HG02623 (cell line): ENCODE data around the gene CFAP61.
A peak's percentile ranks its signal among the peaks of the same experiment; 100 is the strongest.
"Not testable (repeated sequence)": the region's sequence is repeated elsewhere in the genome, so short reads cannot be mapped to it uniquely, and the experiment has no call there.

Source experiments
- ATAC-seq: cut with Tn5 transposase; IDR thresholded peaks from one replicate; pipeline ENCODE4 v1.9.1; 2021; ENCODE audit warnings: moderate library complexity; ENCODE audit not compliant: unreplicated experiment

Gene CFAP61

DNA sequence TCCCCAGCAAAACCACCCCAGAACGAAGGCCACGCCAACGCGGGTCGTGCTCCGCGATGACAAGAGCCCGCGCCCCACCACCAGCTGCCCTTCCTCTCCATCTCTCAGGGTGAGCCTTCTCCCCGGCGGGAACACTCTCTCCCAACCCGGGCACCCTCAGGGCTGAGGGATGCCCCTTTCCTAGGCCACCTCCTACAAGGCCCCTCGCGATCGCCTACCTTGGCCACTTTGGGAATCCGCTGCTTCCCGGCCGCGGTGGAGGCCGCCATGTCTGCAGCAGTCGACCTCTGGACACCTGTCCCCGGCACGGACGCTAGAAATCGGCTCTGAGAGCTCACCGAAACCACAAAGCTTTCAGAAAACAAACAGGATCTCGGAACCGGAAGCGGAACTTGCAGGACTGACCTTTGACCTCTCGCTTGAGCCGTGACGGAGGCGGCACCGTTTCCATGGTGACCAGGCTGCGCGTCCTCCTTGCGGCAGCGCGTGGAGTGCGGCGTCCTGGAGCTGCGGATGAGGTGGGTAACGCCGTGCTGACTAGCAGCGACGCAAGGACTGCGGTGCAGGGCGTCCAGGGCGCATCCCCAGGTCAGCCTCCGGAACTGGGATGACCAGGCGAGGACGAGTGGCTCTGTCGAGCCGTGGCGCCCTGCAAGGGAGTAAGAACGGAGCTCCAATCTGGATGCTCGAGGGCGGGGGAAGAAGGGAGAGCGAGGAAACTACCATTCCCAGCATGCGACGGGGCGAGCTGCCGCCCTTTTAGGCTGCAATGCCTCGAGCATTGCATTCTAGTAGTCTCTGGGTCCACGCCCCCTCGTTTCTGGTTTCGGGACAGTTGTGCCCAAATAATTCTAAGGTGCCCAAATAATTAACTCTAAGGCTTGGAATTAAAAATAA, at the start of gene CFAP61, which contains the start of gene CRNKL1:
Gene CFAP61 (plus strand): TSS at position 459 of the 897 bp plus-strand sequence. CDS start 4,122 bp downstream, outside the sequence.
Gene CRNKL1 (minus strand): TSS at position 393 of the 897 bp plus-strand sequence. CDS start 124 bp downstream, at position 269.
- ATAC-seq: peak; percentile 93

- ATAC-seq: no peak
These were observed 49.0 kb upstream of the CFAP61 start for GRCh38 chr20:20003031-20003954.

GRCh38 chr20:20003955-20004322, 48.4 kb upstream of the CFAP61 start:
- not testable (repeated sequence) for ATAC-seq

DNA sequence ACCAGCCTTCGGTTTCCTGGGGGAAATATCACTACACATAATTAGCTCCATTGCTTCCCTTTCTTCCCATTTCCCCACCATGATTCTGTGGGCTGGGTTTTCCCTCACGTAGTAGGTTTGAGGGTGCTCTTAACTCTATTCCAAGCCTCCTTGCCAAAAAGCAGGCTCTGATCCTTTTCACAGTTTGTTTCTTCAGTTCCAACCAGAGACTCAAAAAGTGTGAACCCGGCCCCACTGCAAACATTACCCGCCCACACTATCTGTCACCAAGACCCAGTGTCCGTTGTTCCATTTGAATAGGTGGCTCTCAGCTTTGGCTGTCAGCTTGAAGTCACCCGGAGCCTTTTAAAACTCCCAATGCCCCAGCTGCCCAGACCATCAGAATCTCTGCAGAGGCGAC, 47.0 kb upstream of the CFAP61 start:
- ATAC-seq: no peak

DNA sequence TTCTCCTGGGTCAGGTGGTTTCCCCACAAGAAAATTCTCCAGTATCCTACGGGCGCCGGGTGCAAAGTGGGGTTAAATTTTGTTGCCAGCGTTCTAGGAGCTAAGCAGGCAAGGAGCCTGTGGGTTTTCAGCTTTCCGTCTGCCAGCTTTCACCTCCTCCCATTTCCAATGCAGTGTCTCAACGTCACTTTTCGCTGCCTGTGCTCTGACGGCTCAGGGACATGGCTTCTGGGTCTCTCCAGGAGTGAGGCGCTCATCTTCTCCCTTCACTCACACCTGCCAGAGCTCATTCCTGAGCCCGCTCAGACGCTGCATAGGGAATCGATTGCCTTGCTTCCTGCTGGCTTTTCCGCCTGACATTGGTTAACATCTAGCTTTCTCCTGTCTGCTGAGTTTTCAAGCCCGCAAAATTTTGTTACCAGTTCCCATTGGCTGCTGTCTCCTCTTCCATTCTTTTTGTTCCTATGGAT, 42.5 kb upstream of the CFAP61 start:
- no peak for ATAC-seq

- no peak for ATAC-seq
These were observed 41.5 kb upstream of the CFAP61 start for GRCh38 chr20:20010639-20011500.

DNA sequence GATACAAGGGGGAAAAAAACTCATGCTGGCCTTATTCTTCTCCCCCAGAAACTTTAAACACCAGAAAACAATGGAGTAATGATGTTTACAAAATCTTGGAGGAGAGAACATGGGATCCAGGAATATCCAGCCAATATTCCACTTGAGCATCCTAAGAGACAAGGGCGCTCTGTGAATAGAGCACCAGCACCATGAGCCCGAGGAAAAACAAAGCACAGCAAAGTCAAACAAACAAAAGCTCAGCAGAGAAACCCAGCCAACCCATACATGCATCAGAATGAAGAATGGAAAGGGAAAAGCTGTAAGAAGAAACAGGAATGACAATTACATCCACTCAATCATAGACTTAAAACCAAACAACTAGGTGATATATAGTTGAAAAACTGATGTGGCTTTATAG, 39.8 kb upstream of the CFAP61 start:
- ATAC-seq: no peak

GRCh38 chr20:20014659-20015058, 37.7 kb upstream of the CFAP61 start:
- no peak for ATAC-seq

DNA sequence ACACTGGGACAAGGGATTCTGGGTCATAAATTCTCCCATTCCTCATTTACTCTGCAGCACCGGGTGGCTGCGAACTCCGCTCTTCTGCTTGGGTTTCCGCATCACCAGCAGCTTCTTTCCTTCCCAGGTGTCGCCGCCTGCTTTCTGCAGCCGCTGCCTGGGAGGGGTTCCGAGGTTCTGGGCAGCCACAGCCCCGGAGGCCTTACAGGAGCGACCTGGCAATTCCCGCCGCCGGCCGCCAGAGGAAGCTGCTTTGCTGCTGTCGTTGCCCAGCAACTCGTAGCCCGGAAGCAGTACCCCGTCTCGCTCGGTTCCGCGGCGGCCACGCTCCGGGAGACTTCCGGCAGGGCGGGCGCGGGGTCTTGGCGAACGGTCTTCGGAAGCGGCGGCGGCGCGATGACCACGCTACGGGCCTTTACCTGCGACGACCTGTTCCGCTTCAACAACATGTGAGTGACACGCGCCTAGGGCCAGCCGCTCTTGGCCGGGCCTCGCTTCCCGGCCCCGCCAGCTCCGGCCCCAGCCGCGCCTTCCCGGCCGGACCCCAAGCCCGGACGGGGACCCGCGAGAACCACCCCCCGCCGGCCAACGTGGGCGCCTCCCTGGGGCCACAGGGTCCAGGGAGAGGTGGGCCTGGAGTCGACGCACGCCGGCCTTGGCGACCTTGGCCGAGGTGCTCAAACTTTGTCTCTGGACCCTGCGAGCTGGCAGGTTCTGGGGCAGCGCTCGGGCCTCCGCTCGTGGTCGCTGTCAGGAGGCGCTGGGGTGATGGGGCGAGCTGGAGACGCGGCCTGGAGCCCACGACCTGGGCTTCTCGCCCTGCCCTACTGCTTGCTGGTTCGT, 35.1 kb upstream of the CFAP61 start, which contains the start of gene NAA20:
Gene NAA20 (plus strand): TSS at position 362 of the 843 bp plus-strand sequence. CDS start 35 bp downstream, at position 397.
- ATAC-seq: peak; percentile 97

DNA sequence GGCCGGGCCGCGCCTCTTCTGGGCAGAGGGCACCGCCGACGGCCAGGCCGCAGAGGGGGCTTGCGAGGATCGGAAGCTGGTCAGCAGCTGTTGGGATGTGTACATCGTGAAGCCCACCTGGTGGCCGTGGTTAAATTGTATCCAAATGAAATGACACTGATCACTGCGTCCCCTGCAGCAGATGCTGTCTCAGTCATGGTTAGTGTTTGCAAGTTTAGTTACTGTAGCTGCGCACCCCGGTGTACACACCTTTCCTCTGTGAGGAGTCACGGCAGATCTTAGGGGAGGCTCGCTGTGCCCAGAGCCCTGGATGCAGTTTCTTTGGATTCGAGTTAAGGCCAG, 34.5 kb upstream of the CFAP61 start:
- no peak for ATAC-seq

DNA sequence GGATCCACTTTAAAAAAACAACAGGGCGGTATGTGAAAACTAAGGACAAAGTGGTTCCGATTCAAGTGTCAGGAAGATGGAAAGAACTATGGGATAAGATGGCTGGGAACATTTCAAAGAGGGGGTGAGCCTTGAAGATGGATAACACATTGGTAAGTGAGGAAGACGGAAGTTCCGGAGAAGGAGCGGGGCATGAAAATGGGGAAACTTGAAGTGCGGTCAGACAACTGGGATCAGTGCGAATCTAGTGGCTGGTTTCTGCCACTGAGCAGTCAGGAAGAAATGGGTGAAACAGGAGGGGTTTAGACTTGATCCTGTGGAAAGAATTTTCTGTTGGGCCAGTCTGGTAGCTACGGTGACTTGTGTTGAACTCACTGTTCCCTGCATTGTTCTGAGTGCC, 34.0 kb upstream of the CFAP61 start:
- ATAC-seq: no peak

GRCh38 chr20:20019123-20019522, 33.2 kb upstream of the CFAP61 start:
- no peak for ATAC-seq

GRCh38 chr20:20020908-20021307, 31.4 kb upstream of the CFAP61 start:
- ATAC-seq: no peak

DNA sequence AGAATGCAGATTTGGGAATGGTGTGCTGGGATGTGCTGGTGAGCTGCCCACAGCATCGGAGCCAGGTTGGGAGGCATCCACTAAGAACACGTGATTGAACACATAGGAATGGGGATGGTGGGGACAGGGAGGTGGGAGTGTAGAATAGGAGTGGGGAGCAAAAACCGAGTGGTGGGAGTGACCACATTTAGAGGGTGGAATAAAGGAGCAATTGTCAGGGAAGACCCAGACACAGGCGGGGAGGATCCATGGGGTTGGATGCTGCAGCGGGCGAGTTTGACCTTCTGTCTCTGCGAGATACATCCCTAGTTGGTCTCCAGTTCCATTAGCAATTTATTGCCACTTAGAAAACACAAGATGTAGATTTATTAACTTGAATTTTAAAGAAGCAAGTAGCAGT, 30.5 kb upstream of the CFAP61 start:
- ATAC-seq: no peak

GRCh38 chr20:20022498-20022897, 29.8 kb upstream of the CFAP61 start:
- ATAC-seq: peak; percentile 76

DNA sequence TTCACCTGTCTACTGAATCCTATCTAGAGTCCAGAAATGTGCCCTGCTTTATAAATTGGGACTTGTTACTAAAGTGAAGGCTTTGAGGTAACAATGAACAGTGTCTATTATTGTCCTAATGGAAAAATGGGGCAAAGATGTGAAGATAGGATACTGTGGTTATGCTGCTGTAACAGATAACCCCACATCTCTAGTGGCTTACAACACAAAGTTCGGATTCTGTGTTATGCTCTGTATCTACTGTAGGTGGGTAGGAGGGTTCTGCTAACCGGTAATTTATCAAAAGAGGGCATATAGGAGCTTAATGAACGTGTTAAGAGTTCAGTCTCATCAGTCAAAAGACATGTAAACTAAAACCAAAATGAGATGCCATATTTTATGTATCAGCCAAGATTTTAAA, 28.9 kb upstream of the CFAP61 start:
- ATAC-seq: no peak

DNA sequence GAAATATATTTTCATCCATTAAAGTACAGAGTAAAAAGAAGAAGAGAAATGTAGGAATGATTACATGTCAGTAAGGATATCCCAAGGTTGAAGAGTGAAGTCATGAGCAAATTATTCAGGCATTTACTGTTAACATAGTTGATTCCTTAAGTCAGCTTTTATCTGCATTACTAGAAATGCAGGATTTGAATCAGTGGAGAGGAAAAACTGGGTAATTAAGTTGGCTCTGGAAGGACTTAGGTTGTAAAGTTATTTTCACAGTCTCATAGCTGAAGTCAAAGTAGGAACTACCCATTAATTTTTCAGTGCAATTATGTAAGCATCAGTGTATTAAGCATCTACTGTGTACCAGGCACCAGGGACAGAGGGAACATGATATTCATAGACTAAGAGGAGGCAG, 27.4 kb upstream of the CFAP61 start:
- no peak for ATAC-seq

DNA sequence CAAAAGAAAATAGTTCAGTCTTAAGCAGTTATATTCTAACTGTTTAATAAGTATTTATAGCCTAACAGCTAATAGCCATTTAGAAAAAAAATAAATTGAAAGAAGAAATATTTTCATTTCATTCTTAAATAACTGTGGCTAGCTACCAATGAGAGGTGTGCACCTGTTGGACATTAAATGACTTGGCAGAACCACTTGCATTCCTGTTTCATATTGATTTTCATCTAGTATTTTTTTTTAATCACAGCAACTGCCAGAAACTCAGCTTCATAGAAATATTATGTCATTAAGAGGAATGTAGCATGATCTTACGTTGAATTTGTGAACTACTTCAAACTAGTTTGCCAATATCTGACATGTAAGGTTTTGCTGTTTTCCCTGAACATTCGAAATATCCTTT, 25.0 kb upstream of the CFAP61 start:
- no peak for ATAC-seq

- no peak for ATAC-seq
These were observed 20.5 kb upstream of the CFAP61 start for GRCh38 chr20:20031790-20032189.

DNA sequence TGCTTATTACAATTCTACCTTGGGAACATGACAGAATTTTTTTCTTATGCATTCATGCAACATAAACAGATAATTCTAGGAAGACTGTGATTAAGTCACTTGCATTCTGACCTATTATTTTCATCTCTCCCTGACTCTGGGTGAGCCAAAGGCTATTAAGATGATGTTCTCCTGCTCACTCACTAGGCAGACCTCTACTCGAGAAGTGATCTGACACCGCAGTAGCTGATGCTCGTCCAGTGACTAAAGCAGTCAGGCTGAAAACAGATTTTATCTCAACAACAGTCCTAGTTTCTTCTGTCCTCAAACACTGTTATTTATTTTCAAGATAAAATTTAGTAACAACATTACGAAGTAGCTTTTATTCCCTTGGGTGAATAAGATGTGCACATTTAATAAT, 17.8 kb upstream of the CFAP61 start:
- ATAC-seq: no peak
